ENCODE results near the gene CPSF4L.
"Not testable (repeated sequence)": the region's sequence is repeated elsewhere in the genome, so short reads cannot be mapped to it uniquely, and the experiment has no call there.

Gene CPSF4L

GRCh38 chr17:73261617-73261951 lies at the start of gene CPSF4L:
TSS of gene CPSF4L (minus strand) at chr17:73261880. CDS start at chr17:73261818, 62 bp downstream.
- no peak for DNase-seq (ENCODE audit: low read depth in 2 of 2, low spot score in 1 of 2)

GRCh38 chr17:73311428-73311780 lies 49.7 kb upstream of the CPSF4L start:
- no peak for DNase-seq (ENCODE audit: low read depth in 2 of 2, low spot score in 1 of 2)

- DNase-seq (ENCODE audit: low read depth in 2 of 2, low spot score in 1 of 2) = no peak
These were observed 48.3 kb upstream of the CPSF4L start for GRCh38 chr17:73309727-73310596.

- not testable (repeated sequence) for DNase-seq (ENCODE audit: low read depth in 2 of 2, low spot score in 1 of 2)
These were observed 47.3 kb upstream of the CPSF4L start for GRCh38 chr17:73308959-73309358.

- no peak for DNase-seq (ENCODE audit: low read depth in 2 of 2, low spot score in 1 of 2)
These were observed 46.5 kb upstream of the CPSF4L start for GRCh38 chr17:73308017-73308823.

- no peak for DNase-seq (ENCODE audit: low read depth in 2 of 2, low spot score in 1 of 2)
These were observed 45.5 kb upstream of the CPSF4L start for GRCh38 chr17:73307130-73307529.

- DNase-seq (ENCODE audit: low read depth in 2 of 2, low spot score in 1 of 2) = no peak
These were observed 44.5 kb upstream of the CPSF4L start for GRCh38 chr17:73305845-73306836.

GRCh38 chr17:73304971-73305812 lies 43.5 kb upstream of the CPSF4L start:
- DNase-seq (ENCODE audit: low read depth in 2 of 2, low spot score in 1 of 2) = no peak

GRCh38 chr17:73304438-73304837 lies 42.8 kb upstream of the CPSF4L start:
- no peak for DNase-seq (ENCODE audit: low read depth in 2 of 2, low spot score in 1 of 2)

- no peak for DNase-seq (ENCODE audit: low read depth in 2 of 2, low spot score in 1 of 2)
These were observed 40.5 kb upstream of the CPSF4L start for GRCh38 chr17:73302189-73302588.

- DNase-seq (ENCODE audit: low read depth in 2 of 2, low spot score in 1 of 2) = no peak
These were observed 39.7 kb upstream of the CPSF4L start for GRCh38 chr17:73301369-73301768.

GRCh38 chr17:73300392-73300791 lies 38.7 kb upstream of the CPSF4L start:
- DNase-seq (ENCODE audit: low read depth in 2 of 2, low spot score in 1 of 2) = no peak

- no peak for DNase-seq (ENCODE audit: low read depth in 2 of 2, low spot score in 1 of 2)
These were observed 36.5 kb upstream of the CPSF4L start for GRCh38 chr17:73297934-73298861.

GRCh38 chr17:73293480-73293911 lies 31.8 kb upstream of the CPSF4L start:
- no peak for DNase-seq (ENCODE audit: low read depth in 2 of 2, low spot score in 1 of 2)

GRCh38 chr17:73293031-73293430 lies 31.4 kb upstream of the CPSF4L start:
- DNase-seq (ENCODE audit: low read depth in 2 of 2, low spot score in 1 of 2) = no peak

GRCh38 chr17:73292031-73292531 lies 30.4 kb upstream of the CPSF4L start:
- no peak for DNase-seq (ENCODE audit: low read depth in 2 of 2, low spot score in 1 of 2)

GRCh38 chr17:73291260-73291801 lies 29.7 kb upstream of the CPSF4L start:
- no peak for DNase-seq (ENCODE audit: low read depth in 2 of 2, low spot score in 1 of 2)

GRCh38 chr17:73290399-73291259 lies 28.9 kb upstream of the CPSF4L start:
- no peak for DNase-seq (ENCODE audit: low read depth in 2 of 2, low spot score in 1 of 2)
